ENCODE results near the gene PLEKHD1.

PLEKHD1 gene

GRCh38 chr14:69504775-69505174 lies 20.2 kb downstream of the PLEKHD1 start:
- DNase-seq (ENCODE audit: low read depth) = no peak
- no peak overlapping the region for H3K4me3 ChIP-seq (ENCODE audit: low read depth, low read length)

DNA sequence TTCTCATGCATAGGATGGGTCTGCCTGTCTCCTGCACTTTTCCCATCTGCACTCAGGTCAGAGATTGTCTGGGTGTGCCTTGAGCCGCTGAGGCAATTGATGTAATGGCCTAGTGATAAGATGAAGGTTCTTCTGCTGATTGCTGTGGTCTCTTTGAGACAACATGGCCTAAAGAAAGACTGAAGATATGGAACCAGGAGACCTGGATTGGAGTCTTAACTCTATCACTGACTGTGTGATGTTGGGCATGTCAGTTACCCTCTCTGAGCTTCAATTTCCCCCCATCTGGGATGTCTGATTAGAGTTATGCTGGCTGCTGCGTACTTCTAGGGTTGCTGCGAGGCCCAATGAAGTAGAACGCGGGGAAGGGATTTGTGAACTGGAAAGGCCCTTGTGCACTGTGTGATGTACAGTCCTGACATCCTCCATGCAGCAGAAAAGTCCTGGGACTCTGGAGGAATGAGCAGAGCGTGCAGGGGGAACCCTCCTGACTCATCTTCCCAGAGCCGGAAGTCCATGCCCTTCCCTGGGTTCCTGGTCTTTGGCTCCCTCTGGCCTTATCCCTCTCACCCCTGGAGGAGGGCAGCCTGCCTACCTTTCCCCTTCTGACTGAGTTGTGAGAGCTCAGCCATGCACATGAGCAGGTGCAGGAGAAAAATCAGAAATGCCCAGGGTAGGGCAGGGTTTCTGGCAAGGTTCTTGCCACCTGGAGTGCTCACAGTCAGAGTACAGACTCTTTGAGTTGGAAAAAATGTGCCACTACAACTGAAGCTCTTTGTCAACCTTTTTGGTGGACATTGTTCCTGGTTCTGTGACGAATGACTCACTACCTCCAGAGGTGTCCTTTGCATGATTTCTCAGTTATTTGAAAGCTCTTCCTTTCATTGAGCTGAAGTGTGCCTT lies 21.1 kb downstream of the PLEKHD1 start:
- no peak for DNase-seq (ENCODE audit: low read depth)
- no peak overlapping the region for H3K4me3 ChIP-seq (ENCODE audit: low read depth, low read length)

DNA sequence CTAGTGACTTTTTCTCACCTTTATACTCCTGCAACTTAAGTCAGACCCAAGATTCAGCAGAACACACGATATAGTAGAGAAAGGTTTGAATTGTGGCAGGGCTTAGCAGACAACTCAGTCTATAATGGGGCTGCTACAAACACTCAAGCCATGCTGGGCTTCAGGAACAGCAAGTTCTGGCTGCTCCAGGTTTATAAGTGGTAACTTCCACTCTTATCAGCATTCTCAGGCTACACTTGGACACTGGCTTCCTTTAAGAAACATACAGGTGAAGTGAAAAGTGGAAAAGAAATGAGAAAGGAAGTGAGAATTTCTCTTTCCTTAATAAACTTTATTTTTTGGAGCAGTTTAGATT lies 21.7 kb downstream of the PLEKHD1 start:
- no peak for DNase-seq (ENCODE audit: low read depth)
- H3K4me3 ChIP-seq (ENCODE audit: low read depth, low read length) = no peak overlapping the region

- no peak overlapping the region for H3K4me3 ChIP-seq (ENCODE audit: low read depth, low read length)
- DNase-seq (ENCODE audit: low read depth) = no peak
Observed at GRCh38 chr14:69518289-69519101, 34.0 kb downstream of the PLEKHD1 start.

- no peak for DNase-seq (ENCODE audit: low read depth)
Observed at GRCh38 chr14:69519204-69520100, 34.9 kb downstream of the PLEKHD1 start.

DNA sequence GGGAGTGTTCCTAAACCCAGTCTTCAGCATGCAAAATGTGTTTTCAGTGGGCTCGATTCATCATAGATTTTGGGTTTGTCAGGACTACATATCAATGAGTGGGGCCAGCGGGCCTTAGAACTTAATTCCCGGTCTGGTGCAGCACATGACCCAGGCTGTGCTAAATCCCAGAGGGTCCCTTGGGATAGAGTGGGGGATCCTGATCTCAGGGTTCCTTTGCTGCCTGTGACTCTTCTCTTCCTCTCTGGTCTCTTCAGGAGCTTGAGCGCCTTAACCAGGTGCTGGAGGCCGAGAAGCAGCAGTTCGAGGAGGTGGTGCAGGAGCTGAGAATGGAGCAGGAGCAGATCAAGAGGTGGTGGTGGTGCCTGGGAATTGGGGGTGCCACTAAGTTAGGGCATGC lies 37.5 kb downstream of the PLEKHD1 start:
- no peak for DNase-seq (ENCODE audit: low read depth)
- no peak overlapping the region for H3K4me3 ChIP-seq (ENCODE audit: low read depth, low read length)

More at GRCh38 chr14:69519204-69520100, 34.9 kb downstream of the PLEKHD1 start:
- no peak overlapping the region for H3K4me3 ChIP-seq (ENCODE audit: low read depth, low read length)

- no peak for DNase-seq (ENCODE audit: low read depth)
- H3K4me3 ChIP-seq (ENCODE audit: low read depth, low read length) = no peak overlapping the region
Observed at GRCh38 chr14:69525896-69526295, 41.4 kb downstream of the PLEKHD1 start.

DNA sequence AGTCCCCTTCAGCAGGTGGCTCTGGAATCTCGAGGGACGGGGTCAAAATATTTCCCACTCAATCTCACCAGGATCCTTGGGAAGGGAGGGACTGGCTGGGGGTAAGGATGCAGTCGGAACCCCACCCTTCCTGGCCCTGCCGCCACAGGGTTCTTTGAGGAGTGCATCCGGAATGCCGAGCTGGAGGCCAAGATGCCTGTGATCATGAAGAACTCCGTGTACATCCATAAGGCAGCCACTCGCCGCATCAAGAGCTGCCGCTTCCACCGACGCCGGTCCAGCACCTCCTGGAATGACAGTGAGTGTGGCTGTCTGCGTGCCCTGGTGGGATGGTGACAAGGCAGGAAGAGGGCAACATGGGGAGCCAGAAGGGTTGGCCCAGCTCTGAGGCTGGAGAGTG lies 43.1 kb downstream of the PLEKHD1 start:
- no peak overlapping the region for H3K4me3 ChIP-seq (ENCODE audit: low read depth, low read length)
- no peak for DNase-seq (ENCODE audit: low read depth)

GRCh38 chr14:69528143-69528542 lies 43.6 kb downstream of the PLEKHD1 start:
- no peak for DNase-seq (ENCODE audit: low read depth)
- no peak overlapping the region for H3K4me3 ChIP-seq (ENCODE audit: low read depth, low read length)

GRCh38 chr14:69528930-69529329 lies 44.4 kb downstream of the PLEKHD1 start:
- DNase-seq (ENCODE audit: low read depth) = no peak
- H3K4me3 ChIP-seq (ENCODE audit: low read depth, low read length) = no peak overlapping the region

DNA sequence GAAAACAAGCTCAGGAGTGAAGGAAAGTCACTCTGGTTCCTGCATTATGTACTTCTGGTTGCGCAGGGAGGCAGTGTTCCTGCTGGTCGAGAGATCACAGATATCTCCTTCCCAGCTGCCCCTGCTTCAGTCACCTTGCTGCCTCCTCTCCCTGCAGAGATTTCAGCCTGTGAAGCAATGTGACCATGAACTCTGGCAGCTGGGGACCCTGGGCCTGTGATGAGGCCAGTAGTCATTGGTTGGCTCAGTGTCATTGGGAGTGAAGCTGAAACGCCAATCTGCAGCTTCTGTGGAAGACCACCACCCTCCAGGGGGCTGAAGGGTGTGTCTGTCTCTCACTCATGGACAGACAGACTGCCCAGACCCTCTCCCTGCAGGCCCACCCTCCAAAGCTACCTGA lies 45.0 kb downstream of the PLEKHD1 start:
- H3K4me3 ChIP-seq (ENCODE audit: low read depth, low read length) = no peak overlapping the region

GRCh38 chr14:69530095-69530494 lies 45.6 kb downstream of the PLEKHD1 start:
- H3K4me3 ChIP-seq (ENCODE audit: low read depth, low read length) = no peak overlapping the region
- no peak for DNase-seq (ENCODE audit: low read depth)

More for the DNA sequence above, 45.0 kb downstream of the PLEKHD1 start:
- DNase-seq (ENCODE audit: low read depth) = no peak

DNA sequence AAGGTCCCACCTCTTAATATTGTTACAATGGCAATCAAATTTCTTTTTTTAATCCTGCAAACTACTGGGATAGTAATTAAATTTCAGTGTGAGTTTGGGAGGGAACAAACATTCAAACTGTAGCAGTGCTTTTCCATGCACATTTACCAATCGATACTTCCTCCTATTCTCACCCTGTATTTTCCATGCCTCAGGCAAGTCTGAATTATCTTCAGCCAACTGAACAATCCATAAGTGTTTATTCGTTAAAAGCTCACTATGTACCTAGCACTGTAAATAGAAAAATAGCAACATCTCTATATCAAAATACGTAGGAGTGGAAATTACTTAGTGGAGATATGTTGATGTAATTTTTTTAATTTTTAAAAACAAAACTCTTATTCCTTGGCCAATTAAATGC lies 46.6 kb downstream of the PLEKHD1 start:
- no peak overlapping the region for H3K4me3 ChIP-seq (ENCODE audit: low read depth, low read length)
- DNase-seq (ENCODE audit: low read depth) = no peak

DNA sequence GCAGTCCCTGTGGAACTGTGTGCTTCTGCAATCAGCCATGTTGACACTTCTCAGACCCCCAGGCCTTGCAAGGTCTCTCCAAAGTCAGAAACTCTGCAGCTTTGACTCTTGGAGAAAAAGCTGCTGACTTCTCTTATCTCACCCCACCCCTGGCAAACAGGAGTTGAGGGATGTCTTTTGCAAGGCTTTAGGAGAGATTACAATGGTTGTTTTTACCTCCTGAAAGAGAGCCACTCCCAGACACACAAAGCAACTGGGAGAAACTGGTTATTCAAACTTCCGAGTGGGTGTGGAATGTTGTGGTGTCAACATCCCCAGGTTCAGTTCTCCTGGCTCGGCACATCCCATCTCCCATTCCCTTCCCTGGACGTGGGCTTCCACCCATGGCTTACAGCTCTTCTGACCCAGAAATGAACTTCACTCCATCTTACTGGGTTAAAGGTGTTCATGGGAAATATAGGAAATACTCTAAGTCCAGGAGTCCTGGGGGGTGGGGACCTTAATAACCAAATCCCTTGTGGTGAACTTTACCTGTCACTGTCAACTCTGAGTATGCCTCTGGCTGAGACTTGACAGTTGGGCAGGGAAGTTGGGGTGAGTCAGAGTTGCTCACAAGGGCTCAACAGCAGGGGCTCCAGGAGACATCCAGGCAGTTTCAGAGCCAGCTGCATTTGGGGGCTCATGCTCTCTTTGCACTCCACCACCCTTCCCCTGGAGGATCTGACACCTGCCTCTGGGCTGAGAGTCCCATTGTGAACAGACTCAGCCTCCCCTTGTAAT lies 48.2 kb downstream of the PLEKHD1 start:
- DNase-seq (ENCODE audit: low read depth) = no peak
- no peak overlapping the region for H3K4me3 ChIP-seq (ENCODE audit: low read depth, low read length)

- no peak overlapping the region for H3K4me3 ChIP-seq (ENCODE audit: low read depth, low read length)
- DNase-seq (ENCODE audit: low read depth) = no peak
Observed at GRCh38 chr14:69535230-69535848, 50.8 kb downstream of the PLEKHD1 start.

- DNase-seq (ENCODE audit: low read depth) = no peak
- no peak overlapping the region for H3K4me3 ChIP-seq (ENCODE audit: low read depth, low read length)
Observed at GRCh38 chr14:69536971-69537370, 52.4 kb downstream of the PLEKHD1 start.

GRCh38 chr14:69537900-69538299 lies 53.4 kb downstream of the PLEKHD1 start:
- DNase-seq (ENCODE audit: low read depth) = no peak
- H3K4me3 ChIP-seq (ENCODE audit: low read depth, low read length) = no peak overlapping the region

DNA sequence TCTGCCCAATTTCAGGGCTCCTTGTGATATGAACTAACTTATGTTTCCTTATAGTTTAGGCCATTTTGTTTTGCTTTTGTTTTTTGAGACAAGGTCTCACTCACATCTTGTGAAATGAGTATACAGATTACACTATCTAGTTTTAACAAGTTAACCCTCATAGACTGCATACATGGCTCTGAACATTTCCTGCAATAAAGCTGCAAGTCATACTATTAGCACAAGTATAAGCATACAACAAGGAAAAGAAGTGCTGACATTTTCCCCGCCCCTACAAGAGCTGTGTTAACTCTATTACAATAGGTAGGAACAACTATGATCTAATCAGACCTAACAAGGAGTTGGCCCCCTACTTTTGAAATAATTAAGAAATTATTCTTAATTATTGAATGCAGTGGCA lies 54.2 kb downstream of the PLEKHD1 start:
- DNase-seq (ENCODE audit: low read depth) = no peak
- no peak overlapping the region for H3K4me3 ChIP-seq (ENCODE audit: low read depth, low read length)
